Measurements from ENCODE around the gene TESPA1.

The TESPA1 gene

DNA sequence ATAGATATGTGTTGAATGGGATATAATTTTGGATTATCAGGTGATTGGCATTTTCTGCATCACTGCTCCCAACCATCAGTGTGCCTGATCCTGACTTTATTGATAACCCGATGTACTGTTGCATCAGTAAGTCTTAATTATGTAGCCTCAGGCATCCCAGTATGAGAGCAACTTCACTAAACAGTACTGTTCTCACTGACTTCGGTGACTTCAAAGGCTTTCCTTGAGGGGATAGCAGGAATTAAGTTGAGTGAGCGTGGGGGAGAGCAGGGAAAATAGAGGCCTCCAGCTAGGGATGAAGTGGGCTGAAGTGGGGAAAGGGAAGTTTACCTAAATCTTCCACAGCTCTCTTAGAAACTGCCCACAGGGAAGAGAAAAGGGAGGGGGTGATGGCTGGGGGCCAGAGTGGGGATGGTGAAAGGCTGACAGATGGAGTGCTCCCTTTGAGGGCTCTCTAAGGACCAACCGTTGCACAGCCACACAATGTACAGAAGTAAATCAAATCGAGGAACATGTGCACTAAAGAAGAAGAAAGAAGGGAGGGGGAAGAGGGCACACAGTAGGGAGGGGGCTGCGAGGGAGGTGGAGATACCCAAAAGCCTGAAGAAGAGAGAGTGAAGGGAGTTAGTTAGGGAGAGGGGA lies 24.5 kb upstream of the TESPA1 start:
- TF ChIP-seq, protein P1, sequence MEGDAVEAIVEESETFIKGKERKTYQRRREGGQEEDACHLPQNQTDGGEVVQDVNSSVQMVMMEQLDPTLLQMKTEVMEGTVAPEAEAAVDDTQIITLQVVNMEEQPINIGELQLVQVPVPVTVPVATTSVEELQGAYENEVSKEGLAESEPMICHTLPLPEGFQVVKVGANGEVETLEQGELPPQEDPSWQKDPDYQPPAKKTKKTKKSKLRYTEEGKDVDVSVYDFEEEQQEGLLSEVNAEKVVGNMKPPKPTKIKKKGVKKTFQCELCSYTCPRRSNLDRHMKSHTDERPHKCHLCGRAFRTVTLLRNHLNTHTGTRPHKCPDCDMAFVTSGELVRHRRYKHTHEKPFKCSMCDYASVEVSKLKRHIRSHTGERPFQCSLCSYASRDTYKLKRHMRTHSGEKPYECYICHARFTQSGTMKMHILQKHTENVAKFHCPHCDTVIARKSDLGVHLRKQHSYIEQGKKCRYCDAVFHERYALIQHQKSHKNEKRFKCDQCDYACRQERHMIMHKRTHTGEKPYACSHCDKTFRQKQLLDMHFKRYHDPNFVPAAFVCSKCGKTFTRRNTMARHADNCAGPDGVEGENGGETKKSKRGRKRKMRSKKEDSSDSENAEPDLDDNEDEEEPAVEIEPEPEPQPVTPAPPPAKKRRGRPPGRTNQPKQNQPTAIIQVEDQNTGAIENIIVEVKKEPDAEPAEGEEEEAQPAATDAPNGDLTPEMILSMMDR (IDR thresholded peaks at IDR 0.05; ENCODE audit: borderline replicate concordance, insufficient read depth, low read depth, low read length) = no peak
- H3K4me3 ChIP-seq (ENCODE audit: low read depth, low read length) = no peak overlapping the region

DNA sequence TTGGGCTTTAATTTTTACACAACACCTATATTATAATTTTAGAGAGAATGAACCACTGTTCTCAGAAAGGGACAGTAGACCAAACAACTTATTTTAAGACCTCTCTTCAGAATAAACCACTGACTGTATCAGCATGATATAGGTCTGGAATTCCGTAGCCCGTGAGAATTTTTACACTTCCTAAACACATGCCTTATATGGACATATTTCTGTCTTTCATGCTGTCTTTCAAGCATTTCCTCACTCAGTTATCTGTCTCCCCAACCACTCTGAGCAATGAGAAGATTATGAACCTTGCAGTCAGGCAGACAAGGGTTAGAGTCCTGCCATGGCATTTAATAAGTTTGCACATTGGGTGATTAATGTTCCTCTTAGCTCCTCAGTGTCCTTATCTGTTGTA lies 17.8 kb upstream of the TESPA1 start:
- TF ChIP-seq, protein P1 (IDR thresholded peaks at IDR 0.05; ENCODE audit: borderline replicate concordance, insufficient read depth, low read depth, low read length) = no peak
- H3K4me3 ChIP-seq (ENCODE audit: low read depth, low read length) = no peak overlapping the region

DNA sequence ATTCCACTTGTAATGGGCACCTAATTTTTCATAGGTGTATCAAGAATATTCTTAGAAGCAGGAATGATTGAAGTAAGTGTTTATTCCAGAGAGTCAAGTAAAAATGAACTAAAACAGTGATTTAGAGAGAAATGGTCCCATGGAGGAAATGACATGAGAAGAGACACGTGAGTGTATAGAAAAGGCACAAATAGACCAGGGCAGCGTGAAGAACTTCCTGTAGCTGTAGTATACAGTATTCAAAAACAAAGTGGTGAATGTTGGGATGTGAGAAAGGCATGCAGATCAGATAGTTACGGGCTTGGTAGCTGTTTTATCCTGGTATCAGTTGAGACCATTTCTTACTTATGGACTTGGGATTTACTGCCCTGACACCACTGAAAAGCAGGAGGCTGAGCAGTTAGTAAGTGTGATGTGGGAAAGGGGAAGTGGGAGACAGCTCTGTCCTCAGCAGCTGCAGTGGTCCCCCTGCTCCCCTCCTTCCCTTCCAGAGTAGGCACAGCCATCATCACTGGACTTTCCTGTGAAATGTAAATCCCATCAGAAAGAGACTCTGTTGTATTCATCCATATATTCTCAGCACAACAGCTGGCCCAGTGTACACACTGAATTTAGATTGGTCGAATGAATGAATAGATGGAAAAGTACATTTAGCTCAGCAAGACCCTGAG lies 16.8 kb upstream of the TESPA1 start:
- TF ChIP-seq, protein P1 (IDR thresholded peaks at IDR 0.05; ENCODE audit: borderline replicate concordance, insufficient read depth, low read depth, low read length) = no peak
- no peak overlapping the region for H3K4me3 ChIP-seq (ENCODE audit: low read depth, low read length)

DNA sequence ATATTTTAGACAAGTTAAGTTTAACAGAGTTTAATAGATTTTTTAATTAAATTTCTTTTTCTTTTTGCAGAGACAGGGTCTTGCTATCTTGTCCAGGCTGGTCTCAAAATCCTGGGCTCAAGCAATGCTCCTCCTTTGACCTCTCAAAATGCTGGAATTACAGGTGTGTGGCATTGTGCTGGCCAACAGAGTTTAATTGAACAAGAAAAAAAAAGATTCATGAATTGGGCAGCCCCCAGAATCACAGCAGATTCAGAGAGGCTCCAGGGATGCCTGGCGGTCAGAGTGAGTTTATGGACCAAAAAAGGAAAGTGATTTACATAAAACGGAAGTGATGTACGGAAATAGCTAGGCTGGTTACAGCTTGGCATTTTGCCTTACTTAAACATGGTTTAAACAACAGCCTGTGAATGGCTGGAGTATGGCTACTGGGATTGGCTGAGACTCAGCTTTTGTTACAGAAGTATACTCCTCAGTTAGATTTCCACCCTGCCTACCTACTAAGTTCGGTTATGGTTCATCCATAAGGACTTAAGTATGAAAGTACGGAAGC lies 14.5 kb upstream of the TESPA1 start:
- no peak overlapping the region for H3K4me3 ChIP-seq (ENCODE audit: low read depth, low read length)
- TF ChIP-seq, protein P1 (IDR thresholded peaks at IDR 0.05; ENCODE audit: borderline replicate concordance, insufficient read depth, low read depth, low read length) = no peak

DNA sequence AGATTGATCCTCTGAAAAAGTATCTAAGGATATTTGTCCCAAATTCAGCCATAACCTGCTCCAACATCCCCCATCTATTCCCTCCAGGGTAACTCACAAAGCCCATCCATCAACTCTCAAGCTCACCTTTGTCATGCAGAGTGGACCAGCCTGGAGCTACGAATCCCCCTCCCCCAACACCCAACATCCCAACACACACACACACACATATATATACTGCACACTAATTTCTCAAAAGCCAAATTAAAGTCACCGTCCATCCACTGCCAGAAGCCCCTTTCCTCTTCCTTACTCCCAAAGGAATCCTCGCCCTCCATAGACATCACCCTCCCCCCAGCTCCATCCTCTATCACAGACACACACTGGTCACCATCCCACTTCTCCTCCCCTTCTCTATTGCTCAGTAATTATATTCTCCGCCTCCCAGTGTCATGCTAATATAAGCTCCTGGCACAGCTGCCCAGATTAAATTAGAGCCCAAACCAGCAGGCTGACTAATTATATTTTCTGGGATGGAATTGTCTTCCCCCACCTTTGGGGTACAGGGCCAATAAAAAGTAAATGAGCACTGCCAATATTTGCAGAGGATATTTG lies 13.5 kb upstream of the TESPA1 start:
- TF ChIP-seq, protein P1 (IDR thresholded peaks at IDR 0.05; ENCODE audit: borderline replicate concordance, insufficient read depth, low read depth, low read length) = no peak
- H3K4me3 ChIP-seq (ENCODE audit: low read depth, low read length) = no peak overlapping the region

DNA sequence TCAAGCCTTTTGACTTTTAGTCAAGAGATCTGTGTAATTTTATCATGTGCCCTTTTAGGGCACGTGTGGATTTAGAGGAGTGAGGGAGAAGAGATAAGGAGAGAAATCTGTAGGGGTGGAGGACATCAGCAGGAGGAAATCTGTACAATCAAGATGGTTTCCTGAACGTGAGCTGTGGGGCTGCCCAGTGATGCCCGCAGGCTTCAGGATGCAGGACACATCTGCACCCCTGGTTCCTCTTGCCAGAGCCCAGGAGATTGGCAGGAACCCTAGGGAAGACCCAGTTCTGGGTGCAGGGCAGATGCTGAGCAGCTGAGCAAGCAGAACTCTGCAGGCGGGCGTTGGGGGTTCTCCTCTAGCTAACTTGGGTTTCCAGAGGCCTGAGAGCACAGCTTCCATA lies 11.6 kb upstream of the TESPA1 start:
- TF ChIP-seq, protein P1 (IDR thresholded peaks at IDR 0.05; ENCODE audit: borderline replicate concordance, insufficient read depth, low read depth, low read length) = no peak
- H3K4me3 ChIP-seq (ENCODE audit: low read depth, low read length) = no peak overlapping the region

Measured in GM12875 (cell line).